SIG-M5 treated with dmso at 0.1 percent for 504 hours (cell line): ENCODE data around the gene RAB31.
"Not testable (repeated sequence)": the region's sequence is repeated elsewhere in the genome, so short reads cannot be mapped to it uniquely, and the experiment has no call there.

ENCODE experiments used
- DNase-seq: peaks from one replicate; lab custom pipeline; 2025; ENCODE audit not compliant: unreplicated experiment; lab: John Stamatoyannopoulos, UW

RAB31 gene

GRCh38 chr18:9884090-9884489 lies 176.0 kb downstream of the RAB31 start:
- DNase-seq, result no peak

DNA sequence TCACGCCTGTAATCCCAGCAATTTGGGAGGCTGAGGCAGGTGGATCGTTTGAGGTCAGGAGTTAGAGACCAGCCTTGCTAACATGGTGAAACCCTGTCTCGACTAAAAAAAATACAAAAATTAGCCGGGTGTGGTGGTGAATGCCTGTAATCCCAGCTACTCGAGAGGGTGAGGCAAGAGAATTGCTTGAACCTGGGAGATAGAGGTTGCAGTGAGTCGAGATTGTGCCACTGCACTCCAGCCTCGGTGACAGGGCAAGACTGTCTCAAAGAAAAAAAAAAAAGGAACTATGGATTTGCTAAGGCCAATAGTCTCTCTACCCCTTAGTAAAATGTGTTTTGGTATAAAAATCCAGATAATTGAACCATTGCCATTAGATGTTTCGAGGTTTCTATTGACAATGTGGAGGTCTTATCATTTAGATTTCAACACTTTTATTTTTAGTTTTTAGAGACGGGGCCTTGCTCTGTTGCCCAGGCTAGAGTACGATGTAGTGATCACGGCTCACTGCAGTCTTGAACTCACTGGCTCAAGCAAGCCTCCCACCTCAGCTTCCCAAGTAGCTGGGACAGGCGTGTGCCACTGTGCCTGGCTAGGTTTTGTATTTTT lies 176.5 kb downstream of the RAB31 start:
- DNase-seq, result no peak

- no peak for DNase-seq
Measured at GRCh38 chr18:9885170-9886004, 177.3 kb downstream of the RAB31 start, which contains the start of gene TXNDC2. TXNDC2 (plus strand) TSS chr18:9885973; CDS start chr18:9886681, 708 bp downstream.

- no peak for DNase-seq
Measured at GRCh38 chr18:9886005-9886348, 177.9 kb downstream of the RAB31 start.

- no peak for DNase-seq
Measured at GRCh38 chr18:9887992-9888391, 179.9 kb downstream of the RAB31 start.

DNA sequence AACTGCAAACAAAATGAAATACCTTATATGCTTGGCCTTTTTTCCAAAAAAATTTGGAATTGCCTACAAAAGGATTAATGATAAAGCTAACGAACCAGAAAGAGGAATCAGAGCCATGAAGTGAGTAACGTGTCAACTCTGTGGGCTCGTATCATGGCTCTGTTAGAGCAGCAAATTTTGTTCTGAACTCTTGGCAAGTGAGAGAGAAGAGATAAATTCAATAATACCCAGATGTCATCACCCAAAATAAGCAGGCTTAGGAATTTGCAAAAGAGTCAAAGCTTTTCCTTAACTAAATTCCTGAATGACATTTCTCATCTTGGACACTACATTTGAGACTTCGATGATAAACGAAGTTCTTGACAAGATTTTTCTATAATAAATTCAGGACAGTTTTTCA lies 182.1 kb downstream of the RAB31 start:
- DNase-seq, result no peak

DNA sequence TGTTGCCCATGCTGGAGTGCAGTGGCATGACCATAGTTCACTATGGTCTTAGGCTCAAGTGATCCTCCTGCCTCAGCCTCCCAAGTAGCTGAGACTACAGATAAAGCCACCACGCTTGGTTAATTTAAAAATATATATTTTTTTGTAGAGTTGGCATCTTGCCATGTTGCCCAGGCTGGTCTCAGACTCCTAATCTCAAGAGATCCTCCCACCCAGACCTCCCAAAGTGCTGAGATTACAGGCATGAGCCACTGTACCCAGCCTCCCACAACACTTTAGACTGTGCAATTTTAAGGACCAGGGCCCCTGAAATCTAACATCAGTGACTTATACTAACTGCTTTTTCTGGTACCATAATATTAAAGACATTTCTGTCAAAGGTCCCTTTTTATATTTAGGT lies 182.9 kb downstream of the RAB31 start:
- DNase-seq, result no peak

DNA sequence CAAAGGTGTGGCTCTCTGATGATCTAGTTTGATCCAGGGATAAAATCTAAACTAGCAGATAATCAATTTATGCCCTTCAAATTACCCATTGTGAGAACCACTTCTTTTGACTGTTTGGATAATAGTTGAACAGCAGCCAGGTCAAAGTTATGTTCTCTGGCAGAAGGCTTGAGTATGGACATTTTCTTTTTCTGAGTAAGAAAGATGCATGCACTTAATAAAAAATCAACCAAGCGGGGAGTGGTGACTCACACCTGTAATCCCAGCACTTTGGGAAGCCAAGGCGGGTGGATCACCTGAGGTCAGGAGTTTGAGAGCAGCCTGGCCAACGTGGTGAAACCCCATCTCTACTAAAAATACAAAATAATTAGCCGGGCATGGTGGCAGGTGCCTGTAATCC lies 183.4 kb downstream of the RAB31 start:
- DNase-seq, result not testable (repeated sequence)

- no peak for DNase-seq
Measured at GRCh38 chr18:9894454-9895068, 186.5 kb downstream of the RAB31 start.

DNA sequence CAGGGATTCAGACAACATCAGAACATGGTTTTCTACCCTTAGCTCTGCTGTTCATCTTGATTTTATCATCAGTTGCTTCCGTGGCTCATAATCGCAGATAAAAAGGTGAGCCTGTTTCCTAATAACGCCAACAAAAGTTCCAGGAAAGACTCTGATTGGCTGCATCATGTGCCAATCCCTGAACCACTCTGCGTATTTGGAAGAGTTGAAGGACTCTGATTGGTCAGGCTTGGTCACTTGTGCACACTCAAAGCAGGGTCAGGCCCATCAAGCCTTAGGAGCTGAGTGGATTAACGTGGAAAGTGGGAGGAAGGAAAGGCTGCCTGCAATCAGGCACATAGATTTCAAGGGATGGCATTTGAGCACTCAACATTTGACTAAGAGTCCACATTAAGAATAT lies 189.0 kb downstream of the RAB31 start:
- no peak for DNase-seq

GRCh38 chr18:9897787-9898291 lies 189.7 kb downstream of the RAB31 start:
- DNase-seq, result not testable (repeated sequence)

DNA sequence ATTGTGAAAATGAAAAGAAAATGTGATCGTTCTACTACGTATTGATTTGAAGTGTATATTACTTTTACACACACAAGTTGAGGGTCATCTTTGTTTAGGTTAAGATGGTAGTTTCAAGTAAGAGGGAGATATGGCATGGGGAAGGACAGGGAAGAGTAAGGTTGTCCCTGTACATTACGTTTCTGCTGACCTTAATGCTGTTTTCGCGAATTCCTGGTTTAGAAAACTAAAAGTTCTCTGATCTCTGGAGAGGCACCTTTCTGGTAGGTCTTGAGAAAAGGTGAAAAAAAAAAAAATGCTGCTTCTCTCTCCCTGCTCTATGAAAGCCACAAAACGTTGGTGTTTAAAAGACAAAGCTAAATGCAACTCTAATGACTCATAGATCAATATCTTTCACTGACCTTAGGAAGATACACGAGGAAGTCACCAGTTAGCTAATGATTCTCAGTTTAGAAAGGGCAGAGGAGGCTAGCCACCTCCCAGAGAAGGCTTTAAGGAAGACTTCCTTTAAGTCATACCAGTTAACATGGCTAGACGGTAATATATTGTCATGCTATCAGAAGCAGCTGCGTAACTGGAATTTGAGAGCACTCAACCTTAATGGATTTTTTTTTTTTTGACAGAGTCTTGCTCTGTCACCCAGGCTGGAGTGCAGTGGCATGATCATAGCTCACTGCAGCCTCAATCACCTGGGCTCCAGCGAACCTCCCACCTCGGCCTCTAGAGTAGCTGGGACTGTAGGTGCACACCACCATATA lies 190.9 kb downstream of the RAB31 start:
- peak; percentile 86 for DNase-seq

GRCh38 chr18:9899550-9899930 lies 191.4 kb downstream of the RAB31 start:
- DNase-seq, result not testable (repeated sequence)

- no peak for DNase-seq
Measured at GRCh38 chr18:9900699-9901098, 192.6 kb downstream of the RAB31 start.

GRCh38 chr18:9901377-9901776 lies 193.3 kb downstream of the RAB31 start:
- no peak for DNase-seq

DNA sequence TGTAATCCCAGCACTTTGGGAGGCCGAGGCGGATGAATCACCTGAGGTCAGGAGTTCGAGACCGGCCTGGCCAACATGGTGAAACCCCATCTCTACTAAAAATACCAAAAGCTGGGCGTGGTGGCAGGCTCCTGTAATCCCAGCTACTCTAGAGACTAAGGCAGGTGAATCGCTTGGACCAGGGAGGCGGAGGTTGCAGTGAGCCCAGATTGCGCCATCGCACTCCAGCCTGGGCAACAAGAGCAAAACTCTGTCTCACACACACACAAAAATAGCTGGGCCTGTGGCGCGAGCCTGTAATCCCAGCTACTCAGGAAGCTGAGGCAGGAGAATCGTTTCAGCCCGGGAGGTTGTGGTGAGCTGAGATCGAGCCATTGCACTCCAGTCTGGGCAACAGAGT lies 194.2 kb downstream of the RAB31 start:
- DNase-seq, result peak; percentile 41

DNA sequence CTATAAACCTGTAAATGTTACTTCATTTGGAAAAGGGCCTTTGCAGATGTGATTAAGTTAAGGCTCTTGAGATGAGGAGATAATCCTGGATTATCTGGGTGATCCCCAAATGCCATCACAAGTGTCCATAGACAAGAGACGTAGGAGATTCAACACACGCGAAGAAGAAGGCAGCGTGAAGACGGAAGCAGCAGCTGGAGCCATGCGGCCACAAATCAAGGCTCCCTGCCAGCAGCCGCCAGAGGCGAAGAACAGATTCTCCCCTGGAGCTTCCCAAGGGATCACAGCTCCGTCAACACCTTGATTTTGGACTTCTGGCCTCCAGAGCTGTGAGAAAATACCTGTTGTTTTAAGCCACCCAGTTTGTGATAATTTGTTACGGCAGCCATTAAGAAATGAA lies 194.7 kb downstream of the RAB31 start:
- DNase-seq, result no peak

DNA sequence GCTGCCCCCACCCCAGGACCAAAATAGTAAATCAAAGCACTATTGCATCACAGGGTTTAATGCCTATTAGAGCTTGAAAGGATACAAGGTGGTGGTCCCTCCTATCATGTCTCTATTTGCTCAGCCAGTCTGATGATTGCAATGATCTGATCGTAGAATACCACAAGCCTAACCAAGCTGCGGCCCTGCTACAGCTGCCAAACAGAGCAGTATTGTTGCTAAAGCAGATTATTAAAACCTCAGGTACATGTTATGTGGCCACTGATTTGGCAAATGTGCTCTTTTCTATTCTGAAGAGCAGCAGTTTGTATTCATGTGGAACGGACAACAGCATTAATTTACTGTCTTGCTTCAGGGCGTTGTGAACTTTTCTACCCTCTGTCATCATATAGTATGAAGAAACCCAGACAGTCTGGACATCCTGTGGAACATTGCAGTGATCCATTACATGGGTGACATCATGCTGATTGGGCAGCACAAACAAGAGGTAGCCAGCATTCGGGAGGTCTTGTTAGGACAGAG lies 197.4 kb downstream of the RAB31 start:
- DNase-seq, result peak; percentile 23

DNA sequence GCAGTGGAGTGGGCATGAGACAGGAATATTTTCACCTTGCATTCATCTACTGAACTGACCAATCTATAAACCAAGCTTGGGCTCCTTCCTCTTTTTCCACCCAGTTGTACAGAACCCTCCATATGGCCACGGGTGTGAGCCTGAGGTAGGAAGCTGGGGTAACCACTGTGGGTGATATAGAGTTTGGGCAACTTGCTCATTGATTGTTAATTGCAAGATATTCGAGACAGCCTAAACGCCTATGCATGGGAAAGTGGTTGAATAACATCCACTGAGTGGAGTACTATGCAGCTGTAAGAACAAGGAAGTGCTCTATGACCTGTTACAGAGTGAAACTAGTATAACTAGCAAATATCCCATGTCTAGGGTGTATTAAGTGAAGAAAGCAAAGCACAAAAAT lies 198.4 kb downstream of the RAB31 start:
- DNase-seq, result peak; percentile 82

DNA sequence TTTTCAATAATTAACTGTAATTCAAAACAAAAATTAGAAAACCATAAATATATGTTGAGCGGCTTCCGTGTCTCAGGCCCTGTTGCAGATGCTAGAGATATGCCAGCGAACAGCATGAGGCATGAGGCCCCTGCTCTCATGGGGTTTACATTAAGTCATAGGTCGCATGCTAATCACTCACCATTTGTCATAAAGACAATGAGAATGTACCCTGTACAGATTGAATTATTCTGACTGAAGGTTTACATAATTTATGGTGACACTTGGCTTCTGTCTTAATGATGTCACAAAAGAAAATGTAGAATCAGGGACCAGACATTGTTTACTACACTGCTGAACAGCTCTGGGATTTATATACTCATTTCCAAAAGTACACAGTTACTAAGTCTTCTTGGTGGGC lies 199.8 kb downstream of the RAB31 start:
- no peak for DNase-seq

DNA sequence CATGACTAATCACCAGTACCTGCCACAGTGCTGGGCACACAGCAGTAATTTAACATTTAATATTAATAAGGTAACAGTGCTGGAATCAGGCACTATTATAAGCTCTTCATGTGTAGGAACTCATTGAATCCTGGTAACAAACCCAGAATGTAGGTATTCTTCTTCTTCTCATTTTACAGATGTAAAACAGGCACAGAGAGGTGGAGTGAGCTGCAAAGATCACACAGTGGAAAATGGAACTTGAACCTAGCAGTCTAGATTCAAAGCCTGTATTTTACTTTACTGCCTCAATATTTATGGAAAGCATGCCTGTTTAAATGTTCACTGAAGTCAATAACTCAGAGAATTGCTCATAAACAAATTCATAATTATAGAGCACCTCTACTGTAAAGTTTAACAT lies 202.0 kb downstream of the RAB31 start:
- no peak for DNase-seq
